Measurements from ENCODE around the gene MBNL2. TPM values are rescaled to one million over a fixed set of nuclear protein-coding genes. Genes with fewer than 3 reads are reported as not detected.

MBNL2 gene
- total RNA-seq, 1 experiment from 2014 or later, result 0.17 TPM

DNA sequence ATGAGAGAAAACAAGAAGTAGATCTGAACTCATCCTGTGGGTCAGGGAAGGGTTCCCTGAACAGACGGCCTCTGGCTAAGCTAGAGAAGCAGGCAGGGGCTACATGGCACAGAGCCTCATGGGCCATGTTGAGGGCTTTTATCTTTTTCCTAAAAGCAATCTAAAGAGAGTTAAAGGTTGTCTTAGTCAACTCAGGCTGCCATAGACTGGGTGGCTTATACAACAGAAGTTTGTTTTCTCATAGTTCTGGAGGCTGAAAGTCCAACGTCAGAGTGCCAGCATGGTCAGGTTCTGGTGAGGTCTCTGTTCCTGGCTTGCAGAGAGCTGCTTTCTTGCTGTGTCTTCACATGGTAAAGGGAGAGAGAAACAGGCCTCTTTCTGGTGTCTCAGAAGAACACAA, 2.9 kb upstream of the MBNL2 start:
- Histone ChIP-seq H4K5ac (ENCODE audit: insufficient read length, low read depth, low read length) (no peak overlapping the region), H3K79me1 (ENCODE audit: insufficient read depth, low read depth, low read length, poor library complexity, severe bottlenecking) (no peaks in the 10 kb centered on the region), H2BK12ac (ENCODE audit: insufficient read length, low read depth, low read length) (no peak overlapping the region), H2AFZ (ENCODE audit: low read length) (no peak overlapping the region), H2BK5ac (ENCODE audit: insufficient read length, low read length) (no peak overlapping the region), H2BK120ac (ENCODE audit: low read depth, low read length, poor library complexity, severe bottlenecking) (no peak overlapping the region), H3K9me3 (ENCODE audit: control insufficient read depth, low read depth, low read length) (no peaks in the 10 kb centered on the region), H3K4me2 (ENCODE audit: insufficient read depth, insufficient read length, low read length) (no peak overlapping the region), H3K9ac (ENCODE audit: extremely low read depth, insufficient read length, low read length) (no peak overlapping the region), H2BK20ac (ENCODE audit: low read depth, low read length, poor library complexity, severe bottlenecking) (no peak overlapping the region), H3K4ac (ENCODE audit: low read depth, low read length) (no peak overlapping the region), H4K8ac (replicated peaks; ENCODE audit: insufficient read length, low read depth, low read length) (no peak overlapping the region), H3K14ac (ENCODE audit: insufficient read depth, low read length) (no peak overlapping the region), H3K23ac (ENCODE audit: insufficient read length, low read depth, low read length) (no peak overlapping the region), H3K79me2 (ENCODE audit: insufficient read depth, low read length) (no peaks in the 10 kb centered on the region), H3K56ac (ENCODE audit: insufficient read length, low read depth, low read length) (no peak overlapping the region), H3K18ac (ENCODE audit: insufficient read length, low read depth, low read length) (no peak overlapping the region), H3K27ac (ENCODE audit: insufficient read length, low read depth, low read length) (no peak overlapping the region), H4K91ac (ENCODE audit: insufficient read length, low read depth, low read length) (no peak overlapping the region), H4K20me1 (ENCODE audit: control insufficient read depth, insufficient read depth, insufficient read length) (no peaks in the 10 kb centered on the region), H2AK5ac (ENCODE audit: insufficient read length, low read length) (no peak overlapping the region), H3T11ph (ENCODE audit: low read length) (no peak overlapping the region), H3K27me3 (ENCODE audit: insufficient read depth, low read length) (peaks cover 7% of the 10 kb centered on the region; the same call in 1 of the 2 replicates), H3K4me1 (ENCODE audit: insufficient read depth, low read length) (0 out of 2 replicates have a peak, but pooled peaks cover 2% of the 10 kb centered on the region), H2BK15ac (ENCODE audit: low read depth, low read length) (no peak overlapping the region), H3K23me2 (ENCODE audit: insufficient read length, low read depth, low read length, poor library complexity, severe bottlenecking) (no peaks in the 10 kb centered on the region)
- H3K27me3 Mint-ChIP-seq (ENCODE audit: low read depth), result peaks cover 93% of the 10 kb centered on the region
- no peak overlapping the region for H3K4me3 Mint-ChIP-seq
- TF ChIP-seq, protein P1, sequence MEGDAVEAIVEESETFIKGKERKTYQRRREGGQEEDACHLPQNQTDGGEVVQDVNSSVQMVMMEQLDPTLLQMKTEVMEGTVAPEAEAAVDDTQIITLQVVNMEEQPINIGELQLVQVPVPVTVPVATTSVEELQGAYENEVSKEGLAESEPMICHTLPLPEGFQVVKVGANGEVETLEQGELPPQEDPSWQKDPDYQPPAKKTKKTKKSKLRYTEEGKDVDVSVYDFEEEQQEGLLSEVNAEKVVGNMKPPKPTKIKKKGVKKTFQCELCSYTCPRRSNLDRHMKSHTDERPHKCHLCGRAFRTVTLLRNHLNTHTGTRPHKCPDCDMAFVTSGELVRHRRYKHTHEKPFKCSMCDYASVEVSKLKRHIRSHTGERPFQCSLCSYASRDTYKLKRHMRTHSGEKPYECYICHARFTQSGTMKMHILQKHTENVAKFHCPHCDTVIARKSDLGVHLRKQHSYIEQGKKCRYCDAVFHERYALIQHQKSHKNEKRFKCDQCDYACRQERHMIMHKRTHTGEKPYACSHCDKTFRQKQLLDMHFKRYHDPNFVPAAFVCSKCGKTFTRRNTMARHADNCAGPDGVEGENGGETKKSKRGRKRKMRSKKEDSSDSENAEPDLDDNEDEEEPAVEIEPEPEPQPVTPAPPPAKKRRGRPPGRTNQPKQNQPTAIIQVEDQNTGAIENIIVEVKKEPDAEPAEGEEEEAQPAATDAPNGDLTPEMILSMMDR (conservative IDR thresholded peaks at IDR 0.05), result no peak
- no peaks in the 10 kb centered on the region for H3K9me3 Mint-ChIP-seq
- H3K36me3 Mint-ChIP-seq (ENCODE audit: insufficient read depth in 1 of 3, low read depth in 3 of 3), result no peaks in the 10 kb centered on the region
- H3K4me1 Mint-ChIP-seq, result peaks cover 21% of the 10 kb centered on the region in 2 experiments
- no peak for DNase-seq
- WGBS (ENCODE audit: extremely low coverage, insufficient read length, low lambda C conversion rate), result no CpG with 5 or more reads among the region's 2 CpGs
- no peak overlapping the region for H3K27ac Mint-ChIP-seq

All from H9 (cell line).